ENCODE results near the gene PIK3AP1. TPM values are rescaled to one million over a fixed set of nuclear protein-coding genes. Genes with fewer than 3 reads are reported as not detected.
"Not testable (repeated sequence)": the region's sequence is repeated elsewhere in the genome, so short reads cannot be mapped to it uniquely, and the experiment has no call there.

The PIK3AP1 gene
- total RNA-seq, 1 donor from 2014 or later: 5.4 TPM

DNA sequence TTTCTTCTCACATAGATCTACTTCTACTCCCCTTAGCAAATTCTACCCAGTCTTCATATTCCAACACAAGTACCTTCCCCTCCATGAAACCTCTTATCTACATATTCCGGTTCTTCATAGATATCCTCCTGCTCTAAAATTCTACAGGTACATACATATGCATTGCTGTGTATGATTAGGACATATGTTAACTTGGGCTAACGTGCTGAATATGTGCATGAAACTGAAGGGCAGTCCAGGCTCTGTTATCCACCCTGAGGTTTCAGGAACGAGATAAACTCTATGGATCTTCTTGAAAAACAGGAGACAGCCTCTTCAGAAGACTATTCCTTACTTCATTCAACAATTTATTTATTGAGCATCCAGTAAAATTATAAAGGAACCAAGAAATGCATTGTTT is 165.0 kb downstream of the PIK3AP1 start:
- Histone ChIP-seq H3K9me3 (replicated peaks) (no peaks in the 10 kb centered on the region), H3K27me3 (ENCODE audit: low read depth) (no peaks in the 10 kb centered on the region), H3K36me3 (peaks cover 67% of the 10 kb centered on the region), H3K27ac (replicated peaks) (no peak overlapping the region), H3K4me3 (no peak overlapping the region), H3K4me1 (peaks cover 6% of the 10 kb centered on the region)
- no peak for DNase-seq
- intact Hi-C loops (cut with micrococcal nuclease): no loop called here
- TF ChIP-seq, protein P1, sequence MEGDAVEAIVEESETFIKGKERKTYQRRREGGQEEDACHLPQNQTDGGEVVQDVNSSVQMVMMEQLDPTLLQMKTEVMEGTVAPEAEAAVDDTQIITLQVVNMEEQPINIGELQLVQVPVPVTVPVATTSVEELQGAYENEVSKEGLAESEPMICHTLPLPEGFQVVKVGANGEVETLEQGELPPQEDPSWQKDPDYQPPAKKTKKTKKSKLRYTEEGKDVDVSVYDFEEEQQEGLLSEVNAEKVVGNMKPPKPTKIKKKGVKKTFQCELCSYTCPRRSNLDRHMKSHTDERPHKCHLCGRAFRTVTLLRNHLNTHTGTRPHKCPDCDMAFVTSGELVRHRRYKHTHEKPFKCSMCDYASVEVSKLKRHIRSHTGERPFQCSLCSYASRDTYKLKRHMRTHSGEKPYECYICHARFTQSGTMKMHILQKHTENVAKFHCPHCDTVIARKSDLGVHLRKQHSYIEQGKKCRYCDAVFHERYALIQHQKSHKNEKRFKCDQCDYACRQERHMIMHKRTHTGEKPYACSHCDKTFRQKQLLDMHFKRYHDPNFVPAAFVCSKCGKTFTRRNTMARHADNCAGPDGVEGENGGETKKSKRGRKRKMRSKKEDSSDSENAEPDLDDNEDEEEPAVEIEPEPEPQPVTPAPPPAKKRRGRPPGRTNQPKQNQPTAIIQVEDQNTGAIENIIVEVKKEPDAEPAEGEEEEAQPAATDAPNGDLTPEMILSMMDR (IDR thresholded peaks at IDR 0.05; ENCODE audit: borderline replicate concordance): no peak

DNA sequence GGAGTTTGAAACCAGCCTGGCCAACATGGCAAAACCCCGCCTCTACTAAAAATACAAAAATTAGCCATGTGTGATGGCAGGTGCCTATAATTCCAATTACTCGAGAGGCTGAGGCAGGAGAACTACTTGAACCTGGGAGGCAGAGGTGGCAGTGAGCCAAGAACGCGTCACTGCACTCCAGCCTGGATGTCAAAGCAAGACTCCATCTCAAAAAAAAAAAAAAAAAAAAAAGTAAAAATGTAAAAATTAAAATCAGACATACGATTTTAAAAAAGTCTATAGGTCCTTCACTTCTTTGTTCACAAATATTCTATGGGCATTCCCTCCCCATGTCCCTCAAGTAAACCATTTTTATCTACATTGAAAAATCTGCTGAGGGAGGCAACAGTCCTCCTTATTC is 171.7 kb downstream of the PIK3AP1 start:
- no peak overlapping the region for H3K27ac ChIP-seq (replicated peaks)
- H3K9me3 ChIP-seq (replicated peaks): no peaks in the 10 kb centered on the region
- H3K36me3 ChIP-seq: peaks cover 79% of the 10 kb centered on the region
- intact Hi-C loops (cut with micrococcal nuclease): no loop called here
- peak; percentile 43 for DNase-seq
- H3K4me1 ChIP-seq: no peaks in the 10 kb centered on the region
- no peaks in the 10 kb centered on the region for H3K27me3 ChIP-seq (ENCODE audit: low read depth)
- TF ChIP-seq, protein P1 (IDR thresholded peaks at IDR 0.05; ENCODE audit: borderline replicate concordance): no peak
- no peak overlapping the region for H3K4me3 ChIP-seq

- H3K4me3 ChIP-seq; DNase-seq; H3K27ac ChIP-seq (replicated peaks); intact Hi-C loops (cut with micrococcal nuclease); H3K27me3 ChIP-seq (ENCODE audit: low read depth); H3K4me1 ChIP-seq; H3K9me3 ChIP-seq (replicated peaks): not testable (repeated sequence)
- peaks cover 75% of the 10 kb centered on the region for H3K36me3 ChIP-seq
Measured at GRCh38 chr10:96545558-96545957, 174.8 kb downstream of the PIK3AP1 start.

Other genes with a start within 250 kb of the PIK3AP1 start
- gene TLL2, start 206.6 kb downstream of the PIK3AP1 start, total RNA-seq: 7.0 TPM
- gene TM9SF3, start 133.5 kb downstream of the PIK3AP1 start, total RNA-seq: 61.3 TPM
- 18.9 TPM for gene LCOR, start 111.8 kb upstream of the PIK3AP1 start, total RNA-seq